Omental fat pad (tissue), 4 donors: ENCODE measurements around the gene ALLC. TPM values are rescaled to one million over a fixed set of nuclear protein-coding genes. Genes with fewer than 3 reads are reported as not detected.

Experiments used
- ATAC-seq: fragments of 150-250 bp; one replicate; pipeline ENCODE4 v1.9.1; 2016; ENCODE audit warnings: mild to moderate bottlenecking, moderate library complexity; ENCODE audit not compliant: low FRiP score
- DNase-seq: peaks from one replicate; pipeline ENCODE4 v3.0.0-alpha.2; 2019; ENCODE audit warnings: low spot score
- CTCF ChIP-seq, 3 donors: fragments of 450-650 bp; IDR thresholded peaks; one replicate each; pipeline ENCODE4 v1.5.1; 2016 to 2017; ENCODE audit warnings: antibody characterized with exemption in 3 of 3, mild to moderate bottlenecking in 3 of 3, moderate library complexity in 2 of 3
- total RNA-seq, 4 donors: library from RNA; depleted of rRNA; stranded (reverse); fragments of >200 nt; gene quantifications; one replicate each; pipeline ENCODE4 v1.1.0, GENCODE V29; 2016

The ALLC gene
- total RNA-seq, 4 donors from 2014 or later: not detected

DNA sequence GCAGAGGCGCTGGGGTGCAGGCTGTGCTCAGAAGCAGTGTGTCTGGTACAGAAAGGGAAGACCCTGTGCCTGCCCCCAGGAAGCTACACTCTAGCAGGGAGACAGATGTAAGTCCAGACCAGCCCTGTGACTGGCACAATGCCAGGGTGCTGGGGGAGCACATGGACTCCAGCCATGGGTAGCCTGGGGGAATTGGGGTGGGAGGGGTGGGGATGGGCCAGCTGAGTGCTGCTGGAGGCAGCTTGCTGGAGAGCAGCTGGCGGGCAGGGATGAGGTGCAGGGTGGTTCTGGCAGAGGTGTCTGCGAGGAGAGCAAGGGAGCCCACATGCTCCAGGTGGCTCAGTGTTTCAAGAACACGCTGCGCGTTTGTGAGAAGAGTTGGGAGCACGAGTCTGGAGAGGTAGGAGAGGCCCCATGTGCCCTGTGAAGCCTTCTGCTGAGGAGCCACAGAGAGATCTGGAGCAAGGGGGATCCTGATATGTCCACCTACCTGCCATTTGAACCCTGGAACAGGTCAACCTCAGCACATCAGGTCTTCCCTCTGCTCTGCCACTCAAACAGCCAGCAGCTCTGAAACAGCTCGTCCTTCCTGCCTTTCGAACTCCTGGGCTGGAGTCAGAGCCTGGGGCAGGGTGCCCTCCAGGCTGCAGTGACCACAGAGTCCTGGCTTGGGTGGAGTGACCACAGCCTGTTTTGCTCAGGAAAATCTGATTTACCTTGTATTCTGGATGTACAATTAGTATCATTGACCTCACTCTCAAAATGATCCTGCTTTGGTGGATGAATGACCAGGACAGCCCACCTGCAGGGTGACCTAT, 15.1 kb downstream of the ALLC start:
- ATAC-seq: no peak
- DNase-seq: no peak
- no peak for TF ChIP-seq CTCF (IDR thresholded peaks at IDR 0.05)

GRCh38 chr2:3674066-3674845, 16.3 kb downstream of the ALLC start:
- DNase-seq: no peak
- TF ChIP-seq CTCF (IDR thresholded peaks at IDR 0.05): no peak
- no peak for ATAC-seq

- ATAC-seq (no peak), DNase-seq (no peak)
- no peak for TF ChIP-seq CTCF (IDR thresholded peaks at IDR 0.05)
Observed at GRCh38 chr2:3675687-3676086, 17.7 kb downstream of the ALLC start.

- DNase-seq (no peak), ATAC-seq (no peak)
- no peak for TF ChIP-seq CTCF (IDR thresholded peaks at IDR 0.05)
Observed at GRCh38 chr2:3677436-3677835, 19.4 kb downstream of the ALLC start.

DNA sequence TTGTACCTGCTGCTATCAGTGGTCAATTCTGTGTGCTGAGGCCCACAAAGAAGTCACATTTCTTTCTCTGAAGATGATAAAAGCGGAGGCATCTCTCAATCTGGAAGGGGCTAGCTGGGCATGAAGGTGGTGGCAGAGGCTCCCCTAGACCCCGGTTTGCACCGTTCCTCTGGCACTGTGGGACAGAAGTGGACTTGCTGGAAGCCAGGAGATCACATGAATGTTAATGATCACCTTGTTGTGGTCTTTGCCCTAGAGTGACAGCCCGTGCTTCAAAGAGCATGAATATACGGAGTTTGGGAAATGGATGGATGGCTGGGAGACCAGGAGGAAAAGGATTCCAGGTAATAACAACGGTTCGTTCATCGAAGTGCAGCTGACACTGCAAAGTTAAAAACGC, 20.2 kb downstream of the ALLC start:
- no peak for TF ChIP-seq CTCF (IDR thresholded peaks at IDR 0.05)
- ATAC-seq (no peak), DNase-seq (no peak)

DNA sequence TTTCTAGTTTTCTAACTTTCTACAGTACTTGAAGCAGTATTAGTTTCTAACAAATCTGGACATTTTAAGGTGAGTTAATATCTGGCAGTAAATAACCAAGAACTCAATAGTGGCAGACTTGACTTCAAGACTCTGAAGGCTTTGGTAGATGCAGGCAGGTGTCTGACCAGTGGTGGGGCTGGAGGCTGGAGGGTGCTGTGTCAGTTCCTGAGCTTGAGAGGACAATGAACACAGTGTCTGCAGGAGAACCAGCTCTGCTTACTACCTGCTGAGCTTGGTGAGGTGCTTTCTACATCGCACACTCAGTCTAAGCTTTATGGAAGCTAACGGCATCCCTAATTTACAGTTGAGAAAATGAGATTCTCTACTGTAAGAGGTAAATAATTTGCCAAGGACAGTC, 21.2 kb downstream of the ALLC start:
- DNase-seq (no peak), ATAC-seq (no peak)
- no peak for TF ChIP-seq CTCF (IDR thresholded peaks at IDR 0.05)
